ENCODE measurements around the gene TAF11L11. TPM values are rescaled to one million over a fixed set of nuclear protein-coding genes. Genes with fewer than 3 reads are reported as not detected.
"Not testable (repeated sequence)": the region's sequence is repeated elsewhere in the genome, so short reads cannot be mapped to it uniquely, and the experiment has no call there.

The TAF11L11 gene
- not detected for total RNA-seq

GRCh38 chr5:17603880-17604279 is at the start of gene TAF11L11:
Gene TAF11L11 (plus strand): TSS chr5:17604183.
- H3K27ac Mint-ChIP-seq, H3K4me3 Mint-ChIP-seq, DNase-seq, H3K27me3 Mint-ChIP-seq, ATAC-seq, H3K36me3 Mint-ChIP-seq, CTCF ChIA-PET, H3K4me1 Mint-ChIP-seq: not testable (repeated sequence)
- peaks cover 26% of the 10 kb centered on the region for H3K9me3 Mint-ChIP-seq (ENCODE audit: low read depth)

- H3K27ac Mint-ChIP-seq; H3K27me3 Mint-ChIP-seq; DNase-seq; H3K36me3 Mint-ChIP-seq; H3K4me3 Mint-ChIP-seq; H3K9me3 Mint-ChIP-seq (ENCODE audit: low read depth); H3K4me1 Mint-ChIP-seq; CTCF ChIA-PET; ATAC-seq: not testable (repeated sequence)
Measured at GRCh38 chr5:17585658-17586057, 18.3 kb upstream of the TAF11L11 start, which contains the start of gene TAF11L7. Gene TAF11L7 (minus strand): TSS chr5:17585758.

- DNase-seq; CTCF ChIA-PET; H3K27ac Mint-ChIP-seq; H3K4me3 Mint-ChIP-seq; H3K9me3 Mint-ChIP-seq (ENCODE audit: low read depth); H3K4me1 Mint-ChIP-seq; ATAC-seq; H3K27me3 Mint-ChIP-seq; H3K36me3 Mint-ChIP-seq: not testable (repeated sequence)
Measured at GRCh38 chr5:17590860-17591259, 13.1 kb upstream of the TAF11L11 start, which contains the start of gene TAF11L8. Gene TAF11L8 (minus strand): TSS chr5:17590960.

GRCh38 chr5:17594255-17594654 is 9.7 kb upstream of the TAF11L11 start, which contains the start of gene TAF11L9:
Gene TAF11L9 (minus strand): TSS chr5:17594394.
- H3K9me3 Mint-ChIP-seq (ENCODE audit: low read depth); H3K27ac Mint-ChIP-seq; H3K27me3 Mint-ChIP-seq; DNase-seq; H3K4me1 Mint-ChIP-seq; ATAC-seq; H3K4me3 Mint-ChIP-seq; H3K36me3 Mint-ChIP-seq; CTCF ChIA-PET: not testable (repeated sequence)

GRCh38 chr5:17597728-17598127 is 6.3 kb upstream of the TAF11L11 start, which contains the start of gene TAF11L10:
Gene TAF11L10 (minus strand): TSS chr5:17597828.
- H3K9me3 Mint-ChIP-seq (ENCODE audit: low read depth), result peaks cover 14% of the 10 kb centered on the region
- H3K36me3 Mint-ChIP-seq, H3K4me1 Mint-ChIP-seq, DNase-seq, H3K4me3 Mint-ChIP-seq, CTCF ChIA-PET, H3K27me3 Mint-ChIP-seq, H3K27ac Mint-ChIP-seq, ATAC-seq: not testable (repeated sequence)

GRCh38 chr5:17604951-17605350 is 968 bp downstream of the TAF11L11 start:
- Mint-ChIP-seq H3K36me3 (no peaks in the 10 kb centered on the region), H3K9me3 (ENCODE audit: low read depth) (peaks cover 21% of the 10 kb centered on the region), H3K27me3 (no peaks in the 10 kb centered on the region), H3K4me1 (no peaks in the 10 kb centered on the region), H3K4me3 (no peak overlapping the region), H3K27ac (no peak overlapping the region)
- no peak for DNase-seq
- ATAC-seq, result no peak
- CTCF ChIA-PET, result no interaction called here

- H3K36me3 Mint-ChIP-seq, H3K27me3 Mint-ChIP-seq, H3K27ac Mint-ChIP-seq, H3K4me1 Mint-ChIP-seq, ATAC-seq, CTCF ChIA-PET, H3K4me3 Mint-ChIP-seq, DNase-seq: not testable (repeated sequence)
- H3K9me3 Mint-ChIP-seq (ENCODE audit: low read depth), result peaks cover 12% of the 10 kb centered on the region
Measured at GRCh38 chr5:17607461-17607860, 3.5 kb downstream of the TAF11L11 start.

- H3K4me1 Mint-ChIP-seq; ATAC-seq; H3K36me3 Mint-ChIP-seq; CTCF ChIA-PET; DNase-seq; H3K9me3 Mint-ChIP-seq (ENCODE audit: low read depth); H3K27me3 Mint-ChIP-seq; H3K4me3 Mint-ChIP-seq; H3K27ac Mint-ChIP-seq: not testable (repeated sequence)
Measured at GRCh38 chr5:17610092-17610491, 6.1 kb downstream of the TAF11L11 start, which contains the start of gene TAF11L12. Gene TAF11L12 (plus strand): TSS chr5:17610392.

GRCh38 chr5:17614872-17615605 is 11.1 kb downstream of the TAF11L11 start:
- Mint-ChIP-seq H3K9me3 (ENCODE audit: low read depth) (peaks cover 4% of the 10 kb centered on the region), H3K36me3 (no peaks in the 10 kb centered on the region), H3K27me3 (no peaks in the 10 kb centered on the region), H3K4me3 (no peak overlapping the region), H3K27ac (no peak overlapping the region), H3K4me1 (no peaks in the 10 kb centered on the region)
- ATAC-seq, result no peak
- CTCF ChIA-PET, result no interaction called here
- no peak for DNase-seq

GRCh38 chr5:17619354-17619753 is 15.4 kb downstream of the TAF11L11 start:
- Mint-ChIP-seq H3K4me1 (no peaks in the 10 kb centered on the region), H3K27ac (no peak overlapping the region), H3K9me3 (ENCODE audit: low read depth) (peaks cover 12% of the 10 kb centered on the region), H3K36me3 (no peaks in the 10 kb centered on the region), H3K27me3 (no peaks in the 10 kb centered on the region), H3K4me3 (no peak overlapping the region)
- no peak for DNase-seq
- ATAC-seq, result no peak
- CTCF ChIA-PET, result no interaction called here

GRCh38 chr5:17620627-17621026 is 16.6 kb downstream of the TAF11L11 start:
- no peaks in the 10 kb centered on the region for H3K36me3 Mint-ChIP-seq
- ATAC-seq (no peak), DNase-seq (no peak)
- H3K9me3 Mint-ChIP-seq (ENCODE audit: low read depth), result peaks cover 12% of the 10 kb centered on the region
- H3K27ac Mint-ChIP-seq, result no peak overlapping the region
- H3K4me3 Mint-ChIP-seq, result no peak overlapping the region
- H3K27me3 Mint-ChIP-seq, result no peaks in the 10 kb centered on the region
- CTCF ChIA-PET, result no interaction called here
- no peaks in the 10 kb centered on the region for H3K4me1 Mint-ChIP-seq

- ATAC-seq, result no peak
- no peaks in the 10 kb centered on the region for H3K4me1 Mint-ChIP-seq
- no peak overlapping the region for H3K4me3 Mint-ChIP-seq
- H3K36me3 Mint-ChIP-seq, result no peaks in the 10 kb centered on the region
- H3K27me3 Mint-ChIP-seq, result no peaks in the 10 kb centered on the region
- no peak overlapping the region for H3K27ac Mint-ChIP-seq
- peaks cover 5% of the 10 kb centered on the region for H3K9me3 Mint-ChIP-seq (ENCODE audit: low read depth)
- DNase-seq, result no peak
- CTCF ChIA-PET, result no interaction called here
Measured at GRCh38 chr5:17625686-17626085, 21.7 kb downstream of the TAF11L11 start.

GRCh38 chr5:17631788-17632187 is 27.8 kb downstream of the TAF11L11 start, which contains the start of gene TAF11L13:
Gene TAF11L13 (plus strand): TSS chr5:17632088.
- H3K4me3 Mint-ChIP-seq; H3K36me3 Mint-ChIP-seq; H3K27me3 Mint-ChIP-seq; H3K9me3 Mint-ChIP-seq (ENCODE audit: low read depth); H3K4me1 Mint-ChIP-seq; DNase-seq; CTCF ChIA-PET; ATAC-seq; H3K27ac Mint-ChIP-seq: not testable (repeated sequence)

GRCh38 chr5:17634160-17634559 is 30.2 kb downstream of the TAF11L11 start, which contains the start of gene TAF11L14:
Gene TAF11L14 (plus strand): TSS chr5:17634460.
- DNase-seq (no peak), ATAC-seq (no peak)
- no peaks in the 10 kb centered on the region for H3K4me1 Mint-ChIP-seq
- no peak within 1 kb of the TSS for H3K4me3 Mint-ChIP-seq
- H3K27ac Mint-ChIP-seq, result no peak within 1 kb of the TSS
- CTCF ChIA-PET, result no interaction called here
- H3K9me3 Mint-ChIP-seq (ENCODE audit: low read depth), result peaks cover 3% of the 10 kb centered on the region
- no peaks in the 10 kb centered on the region for H3K27me3 Mint-ChIP-seq
- H3K36me3 Mint-ChIP-seq, result no peaks in the 10 kb centered on the region
